Neural progenitor cell (in vitro differentiated cells): ENCODE measurements around the gene HOOK2. TPM values are rescaled to one million over a fixed set of nuclear protein-coding genes. Genes with fewer than 3 reads are reported as not detected.
A peak's percentile ranks its signal among the peaks of the same experiment; 100 is the strongest.
"Not testable (repeated sequence)": the region's sequence is repeated elsewhere in the genome, so short reads cannot be mapped to it uniquely, and the experiment has no call there.

ENCODE experiments used
- DNase-seq: peaks from one replicate; pipeline ENCODE4 v3.0.0-alpha.2; 2016; ENCODE audit warnings: low spot score
- H2AFZ ChIP-seq: fragments of 200-600 bp; sonication (generic); replicated peaks from 2 replicates; pipeline ENCODE4 v1.6.1; 2016; ENCODE audit warnings: antibody characterized with exemption
- H3F3A ChIP-seq: fragments of 200-600 bp; sonication (generic); 2 replicates; pipeline ENCODE4 v1.6.1; 2016; ENCODE audit warnings: antibody characterized with exemption, low read depth
- H3K27ac ChIP-seq: fragments of 200-600 bp; sonication (generic); 2 replicates; pipeline ENCODE4 v1.5.1; 2016; ENCODE audit warnings: mild to moderate bottlenecking
- H3K27me3 ChIP-seq: fragments of 200-600 bp; sonication (generic); 2 replicates; pipeline ENCODE4 v1.6.1; 2016; ENCODE audit warnings: mild to moderate bottlenecking, moderate library complexity
- H3K36me3 ChIP-seq: fragments of 200-600 bp; sonication (generic); 2 replicates; pipeline ENCODE4 v1.5.1; 2016
- H3K4me1 ChIP-seq: fragments of 200-600 bp; sonication (generic); 2 replicates; pipeline ENCODE4 v1.6.1; 2016; ENCODE audit warnings: mixed run types
- H3K4me2 ChIP-seq: fragments of 200-600 bp; sonication (generic); 2 replicates; pipeline ENCODE4 v1.6.1; 2016
- H3K4me3 ChIP-seq: fragments of 200-600 bp; sonication (generic); 2 replicates; pipeline ENCODE4 v1.5.1; 2016
- H3K79me2 ChIP-seq: fragments of 200-600 bp; sonication (generic); 2 replicates; pipeline ENCODE4 v1.6.1; 2016; ENCODE audit warnings: low read depth
- H3K9ac ChIP-seq: fragments of 200-600 bp; sonication (generic); 2 replicates; pipeline ENCODE4 v1.6.1; 2016
- H3K9me3 ChIP-seq: fragments of 200-600 bp; sonication (generic); 2 replicates; pipeline ENCODE4 v1.5.1; 2016; ENCODE audit warnings: low read depth
- H4K20me1 ChIP-seq: fragments of 200-600 bp; sonication (generic); 2 replicates; pipeline ENCODE4 v1.6.1; 2016; ENCODE audit warnings: low read depth
- H3K27ac Mint-ChIP-seq: 3 replicates; pipeline ENCODE4 v1.8.0; 2021; ENCODE audit warnings: mixed read lengths
- H3K27me3 Mint-ChIP-seq: 2 replicates; pipeline ENCODE4 v1.8.0; 2022; ENCODE audit warnings: low read depth, mild to moderate bottlenecking, inconsistent platforms, moderate library complexity, mixed read lengths; ENCODE audit not compliant: insufficient read depth
- H3K36me3 Mint-ChIP-seq: 3 replicates; pipeline ENCODE4 v1.8.0; 2021; ENCODE audit warnings: mixed read lengths
- H3K4me1 Mint-ChIP-seq: 3 replicates; pipeline ENCODE4 v1.8.0; 2021; ENCODE audit warnings: mixed read lengths
- H3K4me3 Mint-ChIP-seq: 3 replicates; pipeline ENCODE4 v1.8.0; 2021; ENCODE audit warnings: mild to moderate bottlenecking, moderate library complexity, mixed read lengths
- H3K9me3 Mint-ChIP-seq: 3 replicates; pipeline ENCODE4 v1.8.0; 2020; ENCODE audit warnings: mixed read lengths
- EZH2 ChIP-seq: fragments of 200-600 bp; sonication (generic); IDR thresholded peaks from 2 replicates; pipeline ENCODE4 v1.6.1; 2017; ENCODE audit warnings: antibody characterized with exemption, mild to moderate bottlenecking, moderate library complexity
- EZH2phosphoT487 ChIP-seq: fragments of 200-600 bp; sonication (generic); IDR thresholded peaks from 2 replicates; pipeline ENCODE4 v1.6.1; 2017; ENCODE audit warnings: antibody characterized with exemption
- total RNA-seq: library from RNA; depleted of rRNA; stranded (reverse); fragments of >200 nt; gene quantifications from 2 replicates; pipeline ENCODE4 v1.2.3, GENCODE V29; 2015; ENCODE audit warnings: low replicate concordance
- TF ChIP-seq, protein P1 (sequence below): fragments of 200-600 bp; sonication (generic); IDR thresholded peaks from 2 replicates; pipeline ENCODE4 v1.5.1; 2017; ENCODE audit warnings: antibody characterized with exemption, mild to moderate bottlenecking

Gene HOOK2
- total RNA-seq, 1 donor from 2014 or later = 14.3 TPM

DNA sequence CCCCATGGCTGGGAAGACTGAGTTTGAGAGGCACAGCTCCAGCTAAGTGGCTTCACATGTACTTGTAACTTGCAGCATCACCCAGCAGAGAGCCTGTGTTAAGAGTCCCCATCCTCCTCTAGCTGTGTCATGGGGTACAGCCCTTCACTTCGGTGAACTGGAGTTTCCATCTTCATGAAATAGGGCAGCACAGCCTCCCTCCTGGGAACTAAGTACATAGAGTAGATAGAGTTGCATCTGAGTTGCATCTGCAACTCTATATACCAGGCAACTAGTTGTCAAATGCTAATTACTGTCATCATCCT lies 25.1 kb upstream of the HOOK2 start:
- peaks cover 12% of the 10 kb centered on the region for H3K27me3 ChIP-seq
- peaks cover 25% of the 10 kb centered on the region for H3K79me2 ChIP-seq
- DNase-seq = no peak
- Mint-ChIP-seq H3K27me3 (peaks cover 2% of the 10 kb centered on the region), H3K36me3 (peaks cover 7% of the 10 kb centered on the region), H3K9me3 (no peaks in the 10 kb centered on the region), H3K4me3 (peak overlapping the region; percentile 94), H3K27ac (no peak overlapping the region), H3K4me1 (peaks cover 22% of the 10 kb centered on the region)
- H3K27ac ChIP-seq = no peak overlapping the region
- TF ChIP-seq, protein P1, sequence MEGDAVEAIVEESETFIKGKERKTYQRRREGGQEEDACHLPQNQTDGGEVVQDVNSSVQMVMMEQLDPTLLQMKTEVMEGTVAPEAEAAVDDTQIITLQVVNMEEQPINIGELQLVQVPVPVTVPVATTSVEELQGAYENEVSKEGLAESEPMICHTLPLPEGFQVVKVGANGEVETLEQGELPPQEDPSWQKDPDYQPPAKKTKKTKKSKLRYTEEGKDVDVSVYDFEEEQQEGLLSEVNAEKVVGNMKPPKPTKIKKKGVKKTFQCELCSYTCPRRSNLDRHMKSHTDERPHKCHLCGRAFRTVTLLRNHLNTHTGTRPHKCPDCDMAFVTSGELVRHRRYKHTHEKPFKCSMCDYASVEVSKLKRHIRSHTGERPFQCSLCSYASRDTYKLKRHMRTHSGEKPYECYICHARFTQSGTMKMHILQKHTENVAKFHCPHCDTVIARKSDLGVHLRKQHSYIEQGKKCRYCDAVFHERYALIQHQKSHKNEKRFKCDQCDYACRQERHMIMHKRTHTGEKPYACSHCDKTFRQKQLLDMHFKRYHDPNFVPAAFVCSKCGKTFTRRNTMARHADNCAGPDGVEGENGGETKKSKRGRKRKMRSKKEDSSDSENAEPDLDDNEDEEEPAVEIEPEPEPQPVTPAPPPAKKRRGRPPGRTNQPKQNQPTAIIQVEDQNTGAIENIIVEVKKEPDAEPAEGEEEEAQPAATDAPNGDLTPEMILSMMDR = no peak
- H3K9me3 ChIP-seq = no peaks in the 10 kb centered on the region
- H3F3A ChIP-seq = peaks cover 49% of the 10 kb centered on the region
- peak overlapping the region; percentile 95 for H3K4me2 ChIP-seq
- H3K36me3 ChIP-seq = no peaks in the 10 kb centered on the region
- H2AFZ ChIP-seq = no peak overlapping the region
- peak overlapping the region; percentile 81 for H3K9ac ChIP-seq
- H4K20me1 ChIP-seq = peaks cover 22% of the 10 kb centered on the region
- peaks cover 12% of the 10 kb centered on the region for H3K4me1 ChIP-seq
- peak overlapping the region; percentile 83 for H3K4me3 ChIP-seq

DNA sequence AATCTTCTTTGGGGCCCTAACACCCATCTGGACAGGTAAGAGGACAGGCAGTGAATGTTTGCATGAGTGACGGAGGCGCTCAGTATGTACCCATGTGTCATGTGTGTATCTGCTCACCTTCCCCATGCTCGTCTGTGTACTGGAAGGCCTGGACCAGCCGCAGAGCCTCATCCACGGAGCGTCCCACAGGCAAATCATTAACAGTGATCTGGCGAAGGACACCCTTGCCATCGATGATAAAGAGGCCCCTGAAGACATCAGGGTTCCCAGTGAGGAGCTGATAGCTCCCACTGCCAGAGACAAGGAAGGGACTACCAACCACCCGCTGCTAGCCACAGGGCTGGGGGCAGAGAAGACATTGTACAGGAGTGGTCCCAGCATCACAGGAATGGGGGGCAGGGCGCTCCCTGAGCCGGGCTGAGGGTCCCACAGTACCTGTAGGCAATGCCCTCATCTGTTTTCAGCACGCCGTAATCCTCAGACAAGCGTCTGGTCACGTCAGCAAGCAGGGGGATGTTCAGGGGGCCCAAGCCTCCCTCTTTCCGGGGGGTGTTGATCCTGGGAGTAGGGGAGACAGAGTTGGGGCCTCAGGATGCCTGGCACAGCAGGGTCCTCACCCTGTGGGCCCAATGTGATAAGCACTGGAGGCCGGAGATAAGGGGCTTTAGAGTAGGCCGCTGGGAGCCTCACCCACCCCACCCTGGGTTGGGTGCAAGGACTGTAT lies 24.6 kb upstream of the HOOK2 start:
- Histone ChIP-seq H3K4me3 (no peak overlapping the region), H3K79me2 (peaks cover 25% of the 10 kb centered on the region), H2AFZ (no peak overlapping the region), H3K27ac (no peak overlapping the region), H3K9ac (no peak overlapping the region), H3F3A (peaks cover 49% of the 10 kb centered on the region), H3K9me3 (no peaks in the 10 kb centered on the region), H4K20me1 (peaks cover 22% of the 10 kb centered on the region), H3K27me3 (peaks cover 12% of the 10 kb centered on the region), H3K36me3 (no peaks in the 10 kb centered on the region), H3K4me2 (peak overlapping the region; percentile 95), H3K4me1 (peaks cover 12% of the 10 kb centered on the region)
- peaks cover 22% of the 10 kb centered on the region for H3K4me1 Mint-ChIP-seq
- no peaks in the 10 kb centered on the region for H3K9me3 Mint-ChIP-seq
- DNase-seq = no peak
- TF ChIP-seq EZH2phosphoT487 = no peak
- TF ChIP-seq, protein P1 = no peak
- TF ChIP-seq EZH2 = no peak
- H3K27ac Mint-ChIP-seq = no peak overlapping the region
- H3K4me3 Mint-ChIP-seq = peak overlapping the region; percentile 94
- peaks cover 7% of the 10 kb centered on the region for H3K36me3 Mint-ChIP-seq
- peaks cover under 1% of the 10 kb centered on the region for H3K27me3 Mint-ChIP-seq

DNA sequence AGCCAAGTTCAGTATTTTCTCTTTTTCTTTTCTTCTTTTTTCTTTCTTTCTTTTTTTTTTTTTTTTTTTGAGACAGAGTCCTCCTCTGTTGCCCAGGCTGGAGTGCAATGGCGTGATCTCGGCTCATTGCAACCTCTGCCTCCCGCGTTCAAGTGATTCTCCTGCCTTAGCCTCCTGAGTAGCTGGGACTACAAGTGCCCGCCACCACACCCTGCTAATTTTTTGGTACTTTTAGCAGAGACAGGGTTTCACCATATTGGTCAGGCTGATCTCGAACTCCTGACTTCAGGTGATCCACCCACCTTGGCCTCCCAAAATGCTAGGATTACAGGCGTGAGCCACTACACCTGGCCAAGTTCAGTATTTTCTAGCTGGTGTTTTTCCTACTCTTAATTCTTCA lies 22.3 kb upstream of the HOOK2 start:
- H3K9ac ChIP-seq, H3K9me3 Mint-ChIP-seq, H3K27ac ChIP-seq, H3K9me3 ChIP-seq, H2AFZ ChIP-seq, H3K27me3 Mint-ChIP-seq, H3K36me3 Mint-ChIP-seq, H3K27ac Mint-ChIP-seq, H3K4me2 ChIP-seq, H3K4me3 Mint-ChIP-seq, H3K36me3 ChIP-seq, DNase-seq, H3K4me3 ChIP-seq: not testable (repeated sequence)
- H4K20me1 ChIP-seq = peaks cover 22% of the 10 kb centered on the region
- peaks cover 60% of the 10 kb centered on the region for H3F3A ChIP-seq
- H3K79me2 ChIP-seq = peaks cover 25% of the 10 kb centered on the region
- H3K4me1 ChIP-seq = peaks cover 17% of the 10 kb centered on the region
- H3K27me3 ChIP-seq = peaks cover 19% of the 10 kb centered on the region
- peaks cover 28% of the 10 kb centered on the region for H3K4me1 Mint-ChIP-seq

DNA sequence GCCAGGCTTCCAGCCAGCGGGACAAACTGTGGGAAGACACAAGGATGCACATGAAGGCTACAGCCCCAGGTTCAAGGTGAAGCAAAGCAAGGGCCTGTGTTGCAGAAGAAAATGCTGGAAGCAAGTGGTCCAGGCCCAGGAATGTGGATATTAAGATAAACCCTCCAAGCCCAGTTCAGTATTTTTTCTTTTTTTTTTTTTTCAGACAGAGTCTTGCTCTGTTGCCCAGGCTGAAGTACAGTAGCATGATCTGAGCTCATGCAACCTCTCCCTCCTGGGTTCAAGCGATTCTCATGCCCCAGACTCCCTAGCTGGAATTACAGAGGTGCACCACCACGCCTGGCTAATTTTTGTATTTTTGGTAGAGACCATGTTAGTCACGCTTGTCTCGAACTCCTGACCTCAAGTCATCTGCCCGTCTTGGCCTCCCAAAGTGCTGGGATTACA lies 21.8 kb upstream of the HOOK2 start:
- peaks cover 22% of the 10 kb centered on the region for H4K20me1 ChIP-seq
- H3F3A ChIP-seq = peaks cover 60% of the 10 kb centered on the region
- H3K4me3 ChIP-seq = no peak overlapping the region
- H3K4me2 ChIP-seq = no peak overlapping the region
- H3K4me3 Mint-ChIP-seq = peak overlapping the region; percentile 75
- no peaks in the 10 kb centered on the region for H3K36me3 ChIP-seq
- H2AFZ ChIP-seq = no peak overlapping the region
- H3K9me3 Mint-ChIP-seq = no peaks in the 10 kb centered on the region
- no peak overlapping the region for H3K9ac ChIP-seq
- peaks cover 19% of the 10 kb centered on the region for H3K27me3 ChIP-seq
- peaks cover 25% of the 10 kb centered on the region for H3K79me2 ChIP-seq
- peaks cover 17% of the 10 kb centered on the region for H3K4me1 ChIP-seq
- DNase-seq = no peak
- no peak overlapping the region for H3K27ac ChIP-seq
- no peaks in the 10 kb centered on the region for H3K9me3 ChIP-seq
- H3K36me3 Mint-ChIP-seq = peaks cover 7% of the 10 kb centered on the region
- TF ChIP-seq, protein P1 = no peak
- TF ChIP-seq EZH2 (no peak), EZH2phosphoT487 (no peak)
- peaks cover 23% of the 10 kb centered on the region for H3K4me1 Mint-ChIP-seq
- peaks cover 4% of the 10 kb centered on the region for H3K27me3 Mint-ChIP-seq
- H3K27ac Mint-ChIP-seq = no peak overlapping the region
